SK-N-SH (cell line): ENCODE measurements around the gene SNX21. TPM values are rescaled to one million over a fixed set of nuclear protein-coding genes. Genes with fewer than 3 reads are reported as not detected.

Experiments
- CTCF ChIA-PET: fragments of 300-600, 350-600 bp; formaldehyde crosslinking; extraction: SDS; loops from one replicate; lab custom pipeline; 2021; lab: Yijun Ruan, JAX
- POLR2A ChIA-PET: fragments of 350-600 bp; sonication (Branson Sonifier 250); formaldehyde crosslinking; extraction: SDS; loops from one replicate; lab custom pipeline; 2020; ENCODE audit warnings: antibody characterized with exemption, inconsistent platforms; lab: Yijun Ruan, JAX
- DNase-seq: peaks from one replicate; pipeline ENCODE4 v3.0.0; 2012
- H2AFZ ChIP-seq: fragments of 200-600 bp; sonication (generic); 2 replicates; pipeline ENCODE4 v1.8.1; 2016; ENCODE audit warnings: antibody characterized with exemption, mild to moderate bottlenecking, low read depth
- H3F3A ChIP-seq: fragments of 200-600 bp; sonication (generic); replicated peaks from 2 replicates; pipeline ENCODE3; 2016; ENCODE audit warnings: antibody characterized with exemption, mild to moderate bottlenecking; ENCODE audit not compliant: insufficient read depth
- H3K27ac ChIP-seq, 2 experiments: fragments of 200-500 bp in 1 of 2; fragments of 200-600 bp in 1 of 2; sonication (Bioruptor generic) in 1 of 2; sonication (generic), shearing (Covaris generic) in 1 of 2; 2 replicates each; pipeline versions ENCODE4 v1.5.1 to v1.6.1; 2014 to 2016; ENCODE audit warnings: low read depth in 2 of 2, inconsistent platforms in 1 of 2, low read length in 1 of 2, mild to moderate bottlenecking in 1 of 2, mixed read lengths in 1 of 2
- H3K27me3 ChIP-seq: fragments of 200-600 bp; sonication (generic), shearing (Covaris generic); 2 replicates; pipeline ENCODE4 v1.6.1; 2016; ENCODE audit warnings: mixed run types; ENCODE audit not compliant: insufficient read depth
- H3K36me3 ChIP-seq, 2 experiments: fragments of 200-500 bp in 1 of 2; fragments of 200-600 bp in 1 of 2; sonication (Bioruptor generic) in 1 of 2; sonication (generic) in 1 of 2; replicated peaks in 1 of 2; 2 replicates each; pipeline versions ENCODE3 to v1.5.1; 2014 to 2016; ENCODE audit warnings: low read length in 1 of 2, mild to moderate bottlenecking in 1 of 2; ENCODE audit not compliant: insufficient read depth in 2 of 2, control insufficient read depth in 1 of 2
- H3K4me1 ChIP-seq, 2 experiments: fragments of 200-500 bp in 1 of 2; fragments of 200-600 bp in 1 of 2; sonication (Bioruptor generic) in 1 of 2; sonication (generic), shearing (Covaris generic) in 1 of 2; 2 replicates each; pipeline versions ENCODE4 v1.5.1 to v1.6.1; 2014 to 2016; ENCODE audit warnings: low read depth in 1 of 2, low read length in 1 of 2, mixed run types in 1 of 2; ENCODE audit not compliant: insufficient read depth in 2 of 2, control insufficient read depth in 1 of 2
- H3K4me2 ChIP-seq: fragments of 200-600 bp; sonication (generic), shearing (Covaris generic); 2 replicates; pipeline ENCODE4 v1.6.1; 2017; ENCODE audit warnings: mixed run types
- H3K4me3 ChIP-seq, 2 experiments: fragments of 200-500 bp in 1 of 2; fragments of 200-600 bp in 1 of 2; sonication (Bioruptor generic) in 1 of 2; sonication (generic), shearing (Covaris generic) in 1 of 2; 2 replicates each; pipeline versions ENCODE4 v1.5.1 to v1.8.1; 2014 to 2016; ENCODE audit warnings: low read depth in 2 of 2, inconsistent platforms in 1 of 2, low read length in 1 of 2, mild to moderate bottlenecking in 1 of 2, mixed read lengths in 1 of 2, moderate library complexity in 1 of 2
- H3K79me2 ChIP-seq: fragments of 200-600 bp; sonication (generic); 2 replicates; pipeline ENCODE4 v1.8.1; 2017; ENCODE audit warnings: mild to moderate bottlenecking; ENCODE audit not compliant: insufficient read depth
- H3K9ac ChIP-seq: fragments of 200-600 bp; sonication (generic); 2 replicates; pipeline ENCODE4 v1.6.1; 2017; ENCODE audit warnings: mixed run types
- H3K9me2 ChIP-seq: fragments of 200-600 bp; sonication (generic); 2 replicates; pipeline ENCODE4 v1.6.1; 2017; ENCODE audit warnings: mixed run types
- H3K9me3 ChIP-seq: fragments of 200-600 bp; sonication (generic); 2 replicates; pipeline ENCODE4 v1.6.1; 2017; ENCODE audit warnings: mixed run types, mild to moderate bottlenecking, moderate library complexity
- H4K20me1 ChIP-seq: fragments of 200-600 bp; sonication (generic); 2 replicates; pipeline ENCODE4 v1.6.1; 2017; ENCODE audit warnings: mild to moderate bottlenecking, mixed run types; ENCODE audit not compliant: insufficient read depth
- ELF1 ChIP-seq: IDR thresholded peaks from 2 replicates; pipeline ENCODE4 v1.4.0; 2012
- EZH2phosphoT487 ChIP-seq: fragments of 200-600 bp; sonication (generic); IDR thresholded peaks from 2 replicates; pipeline ENCODE4 v1.6.1; 2017; ENCODE audit warnings: low read depth, mixed run types, mild to moderate bottlenecking, antibody characterized with exemption, moderate library complexity, borderline replicate concordance
- FOXJ3 ChIP-seq: sonication (generic); formaldehyde crosslinking; IDR thresholded peaks from 2 replicates; pipeline ENCODE4 v1.5.1; 2020; ENCODE audit warnings: mild to moderate bottlenecking, missing genetic modification reagents
- FOXM1 ChIP-seq: IDR thresholded peaks from 2 replicates; pipeline ENCODE4 v1.4.0; 2012; ENCODE audit warnings: low read depth, mild to moderate bottlenecking
- GABPA ChIP-seq: IDR thresholded peaks from 2 replicates; pipeline ENCODE4 v1.4.0; 2012; ENCODE audit warnings: low read depth, mild to moderate bottlenecking
- JUND ChIP-seq: IDR thresholded peaks from 2 replicates; pipeline ENCODE4 v1.4.0; 2012
- MXI1 ChIP-seq: IDR thresholded peaks from 2 replicates; pipeline ENCODE4 v1.6.1; 2012; ENCODE audit warnings: mild to moderate bottlenecking, low read depth, low read length, improper control_type of control experiment
- NFIC ChIP-seq: IDR thresholded peaks from 2 replicates; pipeline ENCODE4 v1.4.0; 2012; ENCODE audit warnings: borderline replicate concordance
- NRF1 ChIP-seq: IDR thresholded peaks from 2 replicates; pipeline ENCODE4 v1.6.1; 2012; ENCODE audit warnings: low read depth, mild to moderate bottlenecking, low read length
- POLR2AphosphoS5 ChIP-seq: IDR thresholded peaks from 2 replicates; pipeline ENCODE4 v1.6.1; 2012; ENCODE audit warnings: low read depth, low read length
- RAD21 ChIP-seq: IDR thresholded peaks from 2 replicates; pipeline ENCODE4 v1.6.1; 2012; ENCODE audit warnings: mild to moderate bottlenecking, low read length
- RFX5 ChIP-seq: IDR thresholded peaks from 2 replicates; pipeline ENCODE4 v1.6.1; 2012; ENCODE audit warnings: mild to moderate bottlenecking, improper control_type of control experiment, low read length
- RXRA ChIP-seq: IDR thresholded peaks from 2 replicates; pipeline ENCODE4 v1.4.0; 2012; ENCODE audit warnings: low read depth, mild to moderate bottlenecking, borderline replicate concordance
- SIN3A ChIP-seq: IDR thresholded peaks from 2 replicates; pipeline ENCODE4 v1.6.1; 2012; ENCODE audit warnings: low read depth, mild to moderate bottlenecking, low read length, moderate library complexity, borderline replicate concordance
- SMC3 ChIP-seq: IDR thresholded peaks from 2 replicates; pipeline ENCODE4 v1.6.1; 2012; ENCODE audit warnings: low read depth, low read length, improper control_type of control experiment
- WGBS: methylation state at CpG from one replicate; pipeline ENCODE4 v1.1.6; 2017; ENCODE audit warnings: low lambda C conversion rate; 5-methylcytosine and 5-hydroxymethylcytosine counted together
- polyA plus RNA-seq, 3 experiments: library from polyadenylated mRNA; depleted of rRNA; stranded (reverse); fragments of >200 nt; gene quantifications; 2 replicates each; pipeline ENCODE4 v1.2.3, GENCODE V29; 2012
- TF ChIP-seq, protein P1 (sequence below): fragments of 150-350 bp; IDR thresholded peaks from 2 replicates; pipeline ENCODE4 v1.6.1; 2016; ENCODE audit warnings: mild to moderate bottlenecking, low read depth, low read length
- TF ChIP-seq, protein P2 (sequence below): fragments of 150-350 bp; IDR thresholded peaks from 2 replicates; pipeline ENCODE4 v1.6.1; 2017; ENCODE audit warnings: antibody characterized with exemption, low read length, low read depth, borderline replicate concordance
- TF ChIP-seq, protein P3 (sequence below): IDR thresholded peaks from 2 replicates; pipeline ENCODE4 v1.4.0; 2012; ENCODE audit warnings: low read depth

Gene SNX21
- polyA plus RNA-seq, 1 of the 3 experiments (the other 2 are of a cell fraction): 22.1 TPM

DNA sequence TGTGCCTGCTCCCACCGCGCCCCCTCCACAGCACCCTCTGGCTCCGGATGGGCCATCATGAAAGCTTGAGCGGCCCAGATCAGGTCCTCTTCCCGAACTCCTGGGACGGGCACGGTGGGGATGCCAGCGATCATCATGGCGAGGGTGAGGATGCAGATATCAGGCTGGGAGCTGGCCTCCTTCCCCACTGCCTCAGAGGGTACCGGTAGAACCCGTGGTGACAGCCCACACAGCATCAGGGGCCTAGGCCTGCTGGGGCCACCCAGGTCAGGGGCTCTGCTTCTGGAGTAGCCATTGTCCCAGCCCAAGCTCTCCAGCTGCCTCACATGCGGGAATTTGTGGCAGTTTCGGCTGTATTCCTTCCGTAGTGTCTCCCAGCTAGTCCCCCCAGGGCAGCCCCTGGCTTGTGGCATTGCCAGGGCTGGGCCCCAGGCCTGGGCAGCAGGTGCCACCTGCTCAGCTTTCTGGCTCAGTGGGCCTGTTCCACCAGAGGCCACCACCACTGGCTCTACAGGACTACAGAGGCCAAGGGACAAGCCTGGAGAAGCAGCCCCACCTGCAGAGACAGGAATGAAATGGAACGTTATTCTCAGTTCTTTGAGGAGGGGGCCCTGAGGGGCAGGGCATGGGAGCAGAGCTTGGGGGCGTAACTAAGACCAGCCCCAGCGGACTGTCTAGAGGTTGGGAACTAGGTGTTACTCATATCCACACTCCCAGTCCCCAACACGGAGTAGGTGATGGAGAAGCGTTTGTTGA lies 53.2 kb downstream of the SNX21 start:
- Histone ChIP-seq H3K4me1 (peaks cover 4 to 10% of the 10 kb centered on the region in 2 experiments; a peak in 3 of 4 replicates), H3K4me3 (no peak overlapping the region), H3F3A (peaks cover 15% of the 10 kb centered on the region), H3K9me3 (no peaks in the 10 kb centered on the region), H3K9me2 (no peaks in the 10 kb centered on the region), H3K27me3 (no peaks in the 10 kb centered on the region), H3K79me2 (peaks cover 19% of the 10 kb centered on the region), H3K27ac (no peak overlapping the region), H3K36me3 (peaks cover 3 to 15% of the 10 kb centered on the region in 2 experiments), H2AFZ (no peak overlapping the region), H3K4me2 (no peak overlapping the region), H4K20me1 (no peaks in the 10 kb centered on the region), H3K9ac (no peak overlapping the region)
- TF ChIP-seq, protein P1, sequence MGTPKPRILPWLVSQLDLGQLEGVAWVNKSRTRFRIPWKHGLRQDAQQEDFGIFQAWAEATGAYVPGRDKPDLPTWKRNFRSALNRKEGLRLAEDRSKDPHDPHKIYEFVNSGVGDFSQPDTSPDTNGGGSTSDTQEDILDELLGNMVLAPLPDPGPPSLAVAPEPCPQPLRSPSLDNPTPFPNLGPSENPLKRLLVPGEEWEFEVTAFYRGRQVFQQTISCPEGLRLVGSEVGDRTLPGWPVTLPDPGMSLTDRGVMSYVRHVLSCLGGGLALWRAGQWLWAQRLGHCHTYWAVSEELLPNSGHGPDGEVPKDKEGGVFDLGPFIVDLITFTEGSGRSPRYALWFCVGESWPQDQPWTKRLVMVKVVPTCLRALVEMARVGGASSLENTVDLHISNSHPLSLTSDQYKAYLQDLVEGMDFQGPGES: no peak
- TF ChIP-seq, protein P2, sequence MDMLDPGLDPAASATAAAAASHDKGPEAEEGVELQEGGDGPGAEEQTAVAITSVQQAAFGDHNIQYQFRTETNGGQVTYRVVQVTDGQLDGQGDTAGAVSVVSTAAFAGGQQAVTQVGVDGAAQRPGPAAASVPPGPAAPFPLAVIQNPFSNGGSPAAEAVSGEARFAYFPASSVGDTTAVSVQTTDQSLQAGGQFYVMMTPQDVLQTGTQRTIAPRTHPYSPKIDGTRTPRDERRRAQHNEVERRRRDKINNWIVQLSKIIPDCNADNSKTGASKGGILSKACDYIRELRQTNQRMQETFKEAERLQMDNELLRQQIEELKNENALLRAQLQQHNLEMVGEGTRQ: no peak
- no peak for TF ChIP-seq RAD21
- TF ChIP-seq POLR2AphosphoS5: no peak
- no peak for TF ChIP-seq MXI1
- no peak for TF ChIP-seq NFIC
- TF ChIP-seq ELF1: no peak
- no peak for TF ChIP-seq SIN3A
- TF ChIP-seq NRF1: no peak
- no peak for TF ChIP-seq EZH2phosphoT487
- TF ChIP-seq FOXJ3 (CRISPR knock-in tag): no peak
- TF ChIP-seq, protein P3, sequence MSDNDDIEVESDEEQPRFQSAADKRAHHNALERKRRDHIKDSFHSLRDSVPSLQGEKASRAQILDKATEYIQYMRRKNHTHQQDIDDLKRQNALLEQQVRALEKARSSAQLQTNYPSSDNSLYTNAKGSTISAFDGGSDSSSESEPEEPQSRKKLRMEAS: no peak
- TF ChIP-seq SMC3: no peak
- no peak for TF ChIP-seq GABPA
- TF ChIP-seq RFX5: no peak
- no peak for TF ChIP-seq JUND
- no peak for TF ChIP-seq FOXM1
- no peak for TF ChIP-seq RXRA
- ChIA-PET POLR2A (no interaction called here), CTCF (no interaction called here)
- no peak for DNase-seq
- 93% methylated on average over 9 of the region's 19 CpGs for WGBS
